Superior temporal gyrus (tissue), 1 donor: Measurements from ENCODE around the gene TBPL1.
"Not testable (repeated sequence)": the region's sequence is repeated elsewhere in the genome, so short reads cannot be mapped to it uniquely, and the experiment has no call there.

Experiments used
- DNase-seq: peaks from one replicate; pipeline ENCODE4 v3.0.0-alpha.2; 2016; ENCODE audit errors: extremely low spot score

The TBPL1 gene

GRCh38 chr6:133973109-133973971, 20.3 kb downstream of the TBPL1 start:
- peak; percentile 94 for DNase-seq

GRCh38 chr6:133977983-133978895, 25.2 kb downstream of the TBPL1 start:
- DNase-seq, result no peak

DNA sequence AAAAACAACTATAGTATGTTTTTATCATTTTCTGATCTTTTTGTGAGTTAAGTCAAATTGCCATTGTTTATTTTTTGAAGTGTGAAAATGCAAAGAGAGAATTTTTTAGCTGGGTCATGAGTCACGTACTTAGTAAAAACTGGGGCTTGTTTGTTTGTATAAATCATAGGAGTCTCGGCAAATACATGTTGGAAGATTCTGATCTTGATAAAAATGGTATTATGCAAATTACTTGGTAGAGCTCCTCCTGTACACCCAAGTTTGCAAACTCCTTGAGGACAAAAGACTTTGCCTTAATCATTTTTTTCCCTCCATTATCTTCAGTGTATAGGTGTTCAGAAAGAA, 25.8 kb downstream of the TBPL1 start:
- DNase-seq, result no peak

DNA sequence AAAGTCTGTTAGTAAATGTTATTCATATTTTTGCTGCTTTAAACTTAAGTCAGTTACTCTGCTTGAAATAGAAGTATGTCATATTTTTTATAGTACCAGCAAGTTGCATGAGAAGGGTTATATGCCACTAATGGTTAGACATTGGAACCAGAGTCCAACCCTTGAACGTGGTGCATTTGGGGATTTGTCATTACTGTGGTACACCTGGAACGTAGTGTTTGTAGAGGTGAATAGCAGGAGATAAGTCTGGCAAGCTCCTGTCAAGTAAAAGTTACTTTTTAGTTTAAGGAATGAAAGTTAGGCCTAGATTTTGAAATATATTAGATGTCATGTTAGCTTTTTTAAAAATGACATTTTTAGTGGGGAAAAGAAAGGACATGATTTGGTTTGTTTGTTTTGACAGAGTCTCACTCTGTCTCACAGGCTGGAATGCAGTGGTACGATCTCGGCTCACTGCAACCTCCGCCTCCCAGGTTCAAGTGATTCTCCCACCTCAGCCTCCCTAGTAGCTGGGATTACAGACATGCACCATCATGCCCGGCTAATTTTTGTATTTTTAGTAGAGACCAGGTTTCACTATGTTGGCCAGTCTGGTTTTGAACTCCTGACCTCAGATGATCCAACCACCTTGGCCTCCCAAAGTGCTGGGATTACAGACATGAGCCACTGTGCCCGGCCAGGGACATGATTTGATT, 26.4 kb downstream of the TBPL1 start:
- DNase-seq, result not testable (repeated sequence)

GRCh38 chr6:133980168-133980567, 27.1 kb downstream of the TBPL1 start:
- DNase-seq, result no peak

DNA sequence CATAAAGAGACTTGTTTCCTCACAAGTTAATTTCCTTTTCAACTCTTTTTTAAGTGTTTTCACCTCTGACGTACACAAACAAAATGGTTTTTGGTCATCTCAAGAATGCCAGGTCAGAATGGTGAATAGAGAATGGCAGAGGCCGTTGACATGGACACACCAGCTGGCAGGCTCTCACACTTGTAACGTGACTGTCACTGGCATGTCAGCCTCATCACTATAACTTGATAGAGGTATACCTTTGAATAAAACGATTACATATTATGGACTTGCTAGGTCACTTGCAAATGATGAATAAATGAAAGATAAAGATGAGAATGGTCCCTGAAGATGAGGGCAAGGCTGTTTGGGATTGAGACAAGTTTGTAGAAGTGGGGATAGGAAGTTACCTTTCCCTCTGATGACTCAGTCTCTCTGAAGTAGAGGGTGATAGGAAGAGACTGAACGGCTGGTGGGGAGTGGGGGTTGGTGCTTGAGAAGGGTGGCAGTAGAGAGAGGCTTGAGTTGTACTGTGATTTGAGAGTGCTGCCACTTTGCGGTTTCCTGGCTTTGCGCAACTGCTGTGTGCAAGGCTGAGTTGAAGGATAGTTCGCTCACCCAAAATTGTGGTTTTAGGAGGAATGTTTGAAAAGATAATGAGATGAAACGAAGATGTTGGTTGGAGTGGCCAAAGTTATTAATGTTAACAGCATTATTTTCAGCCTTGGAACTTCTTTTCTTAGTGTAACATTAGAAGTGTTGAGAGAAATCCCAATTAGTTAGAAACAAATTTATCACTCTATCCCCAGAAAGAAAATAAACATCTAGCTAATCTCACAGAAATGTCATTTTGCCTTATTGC, 30.3 kb downstream of the TBPL1 start:
- no peak for DNase-seq

DNA sequence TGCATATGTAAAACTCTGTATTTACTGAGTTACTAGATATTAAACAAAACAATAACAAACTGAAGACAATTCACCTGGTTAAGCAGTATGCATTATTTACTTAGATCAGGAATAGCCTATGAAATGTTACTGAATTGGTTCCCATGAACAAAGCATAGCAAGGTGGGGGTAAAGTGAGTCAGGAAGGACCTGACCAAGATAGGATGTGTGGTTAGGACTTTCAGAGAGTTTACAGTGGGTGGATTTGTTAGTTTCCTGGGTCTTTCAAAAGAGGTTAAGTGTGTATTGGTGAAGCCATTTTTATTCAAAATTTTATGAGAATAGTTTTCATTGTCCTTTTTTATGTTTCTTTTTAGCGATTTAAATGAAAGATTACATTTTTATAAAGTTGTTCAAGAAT, 32.9 kb downstream of the TBPL1 start:
- DNase-seq, result no peak

DNA sequence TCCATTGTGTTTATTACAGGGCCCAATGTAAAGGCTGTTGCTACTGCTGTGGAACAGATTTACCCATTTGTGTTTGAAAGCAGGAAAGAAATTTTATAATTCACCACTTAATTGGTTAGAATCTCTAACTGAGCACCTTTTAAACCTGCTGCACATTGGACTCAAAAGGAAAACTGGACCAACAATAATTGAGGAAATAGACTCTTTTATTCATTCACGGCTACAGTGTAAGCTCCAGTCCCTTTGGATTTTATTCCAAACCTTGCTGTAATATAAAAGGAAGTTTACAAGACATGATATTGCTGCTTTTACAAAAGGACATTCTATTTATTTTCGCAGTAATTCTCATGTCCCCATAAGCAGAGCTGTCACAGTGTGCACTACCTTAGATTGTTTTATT, 33.9 kb downstream of the TBPL1 start:
- no peak for DNase-seq

GRCh38 chr6:133989525-133989924, 36.5 kb downstream of the TBPL1 start:
- DNase-seq, result no peak

GRCh38 chr6:133990321-133990720, 37.3 kb downstream of the TBPL1 start:
- no peak for DNase-seq

- no peak for DNase-seq
These were observed 38.1 kb downstream of the TBPL1 start for GRCh38 chr6:133991096-133991593.

DNA sequence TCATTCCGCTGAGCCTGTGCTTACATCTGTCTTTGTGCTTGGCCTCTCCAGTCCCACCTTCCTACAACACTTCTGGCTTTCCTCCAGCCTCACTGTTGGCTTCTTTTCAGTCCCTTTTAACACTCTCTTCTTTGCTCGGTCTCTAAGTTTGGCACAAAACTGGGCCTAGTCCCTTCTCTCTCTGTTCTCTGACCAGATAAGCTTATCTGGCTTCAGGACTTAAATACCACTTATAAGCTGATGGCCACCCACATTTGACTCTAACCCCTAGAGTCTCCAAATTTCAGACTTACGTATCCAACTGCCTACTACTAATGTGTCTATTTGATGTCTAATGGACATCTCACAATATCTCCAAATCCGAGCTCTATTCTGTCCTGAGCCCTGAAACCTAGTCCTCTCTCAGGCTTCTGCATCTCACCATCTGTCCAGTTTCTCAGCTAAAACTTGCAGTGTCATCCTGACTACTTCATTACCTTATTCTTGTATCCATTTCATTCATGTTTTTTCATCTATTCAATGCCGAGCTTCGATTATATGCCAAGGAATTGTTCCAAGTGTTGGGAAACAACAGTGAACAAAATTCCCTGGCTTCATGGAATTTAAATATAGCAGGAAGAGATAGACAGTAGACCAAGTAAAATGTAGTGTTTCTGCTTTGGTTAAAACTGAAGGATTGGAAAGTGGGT, 40.1 kb downstream of the TBPL1 start:
- DNase-seq, result peak; percentile 53

- DNase-seq, result no peak
These were observed 42.3 kb downstream of the TBPL1 start for GRCh38 chr6:133995296-133995695.

DNA sequence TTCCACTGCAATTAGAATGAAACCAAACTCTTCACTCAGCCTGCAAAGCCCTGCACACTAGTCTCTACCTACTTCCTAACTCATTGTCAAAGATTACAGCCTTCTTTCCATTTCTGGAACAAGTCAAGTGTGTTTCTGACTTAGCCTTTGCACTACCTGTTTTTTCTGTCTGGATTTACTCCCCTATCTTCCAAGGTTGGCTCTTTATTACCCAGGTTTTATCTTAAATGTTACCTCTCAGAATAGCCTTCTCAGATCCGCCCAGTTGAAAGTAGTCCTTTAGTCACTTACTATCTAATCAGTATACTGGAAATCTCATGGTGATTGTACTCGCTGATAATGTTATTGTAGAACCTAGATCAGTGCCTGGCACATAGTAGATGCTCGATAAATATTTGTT, 42.7 kb downstream of the TBPL1 start:
- no peak for DNase-seq

DNA sequence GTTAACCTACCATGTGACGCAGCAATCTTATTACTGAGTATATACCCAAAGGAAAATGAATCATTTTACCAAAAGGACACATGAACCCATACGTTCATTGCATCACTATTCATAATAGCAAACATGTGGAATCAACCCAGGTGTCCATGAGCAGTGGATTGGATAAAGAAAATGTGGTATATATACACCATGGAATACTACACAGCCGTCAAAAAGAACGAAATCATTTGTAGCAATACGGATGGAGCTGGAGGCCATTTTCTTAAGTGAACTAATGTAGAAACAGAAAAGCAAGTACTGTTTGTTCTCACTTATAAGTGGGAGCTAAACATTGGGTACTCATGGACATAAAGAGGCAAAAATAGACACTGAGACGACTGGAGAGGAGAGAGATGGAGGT, 44.2 kb downstream of the TBPL1 start:
- no peak for DNase-seq

- no peak for DNase-seq
These were observed 46.3 kb downstream of the TBPL1 start for GRCh38 chr6:133999305-133999704.

DNA sequence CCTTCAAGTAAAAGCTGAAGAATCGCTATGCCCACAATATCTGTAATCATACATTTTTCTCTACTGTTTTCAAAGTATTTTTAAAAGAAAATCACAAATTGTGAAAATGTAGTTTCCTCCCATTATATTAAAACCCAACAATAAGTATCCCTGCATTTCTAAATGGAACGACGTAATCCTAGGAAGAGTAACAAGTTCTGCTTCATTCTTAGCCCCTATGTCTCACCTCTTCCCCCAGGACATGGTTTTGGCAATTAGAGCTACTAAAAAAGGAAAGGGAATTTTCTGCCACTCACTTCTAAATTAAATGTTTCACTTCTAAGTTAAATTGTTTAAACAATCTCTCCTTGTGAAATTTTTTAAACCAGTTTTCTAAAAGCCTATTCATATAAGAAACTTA, 47.4 kb downstream of the TBPL1 start:
- DNase-seq, result no peak

GRCh38 chr6:134002821-134003220, 49.8 kb downstream of the TBPL1 start:
- peak; percentile 22 for DNase-seq

DNA sequence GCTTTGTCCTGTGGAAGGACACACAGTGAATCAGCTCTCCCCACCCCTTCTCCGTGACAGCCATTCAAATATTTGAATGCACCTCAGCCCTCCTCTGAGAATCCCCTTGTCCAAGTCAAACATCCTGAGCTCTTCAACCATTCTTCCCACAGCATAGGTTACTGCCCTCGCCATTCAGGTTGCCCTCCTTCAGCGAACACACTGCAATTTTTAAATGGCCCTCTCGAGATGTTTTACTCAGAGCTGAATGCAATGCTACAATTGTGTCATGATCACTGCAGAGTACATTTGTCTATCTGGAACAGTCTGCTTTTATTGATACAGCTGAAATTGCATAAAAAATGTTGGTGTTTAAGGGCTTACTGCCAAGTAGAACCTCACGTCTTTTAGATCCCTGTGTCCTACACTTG, 50.5 kb downstream of the TBPL1 start:
- no peak for DNase-seq

DNA sequence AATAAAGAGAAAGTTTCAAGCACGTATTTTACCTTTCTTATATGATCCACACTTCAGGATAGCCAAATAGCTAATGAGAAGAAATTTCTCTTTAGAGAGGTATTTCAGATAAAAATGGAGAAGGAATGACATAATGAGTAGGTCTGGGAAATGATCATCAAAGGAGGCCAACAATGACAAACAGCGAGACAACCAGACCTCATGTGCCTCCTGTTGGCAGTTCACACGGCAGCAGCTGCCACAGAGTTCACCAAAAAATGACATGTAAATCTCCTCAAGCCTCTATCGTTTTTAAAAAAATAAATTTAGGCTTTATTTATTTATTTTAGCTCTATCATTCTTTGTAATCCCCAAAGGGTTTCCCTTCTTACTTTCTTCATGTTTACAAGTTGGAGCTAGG, 51.7 kb downstream of the TBPL1 start:
- no peak for DNase-seq

GRCh38 chr6:134005800-134006199, 52.8 kb downstream of the TBPL1 start:
- DNase-seq, result no peak
